ENCODE measurements around the gene PLEKHA5. TPM values are rescaled to one million over a fixed set of nuclear protein-coding genes. Genes with fewer than 3 reads are reported as not detected.

Gene PLEKHA5
- total RNA-seq, 2 experiments from 2014 or later = 4.5 to 5.1 TPM

DNA sequence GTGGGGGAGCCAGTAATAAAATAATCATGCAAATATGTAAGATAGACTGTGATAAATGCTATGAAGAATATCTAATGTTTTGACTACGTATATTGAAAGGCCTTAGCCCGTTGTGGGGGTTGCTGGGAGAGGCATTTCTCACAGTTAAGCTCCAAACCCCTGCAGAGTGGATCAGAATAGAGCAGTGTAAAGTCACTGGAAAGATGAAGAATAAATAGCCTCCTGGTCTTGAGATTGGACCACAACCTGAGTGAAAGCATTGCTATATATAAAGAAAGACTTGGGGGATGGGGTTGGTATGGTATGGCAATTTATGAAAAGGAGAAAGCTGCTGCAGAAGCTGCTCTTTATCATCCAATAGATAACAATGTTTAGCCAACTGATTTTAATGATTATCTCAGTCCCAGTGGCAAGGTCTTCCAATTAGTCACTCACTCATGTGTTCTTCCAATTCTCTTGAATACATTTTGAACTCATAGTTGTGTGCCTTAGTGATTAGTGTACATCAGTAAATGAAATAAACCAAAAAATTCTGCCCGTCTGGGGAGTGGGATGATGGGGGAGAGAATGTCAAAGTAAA, 10.2 kb downstream of the PLEKHA5 start:
- peaks cover 3% of the 10 kb centered on the region for H3K27me3 Mint-ChIP-seq
- no peaks in the 10 kb centered on the region for H3K4me1 Mint-ChIP-seq
- ChIA-PET CTCF (no interaction called here), POLR2A (no interaction called here)
- no peaks in the 10 kb centered on the region for H3K9me3 Mint-ChIP-seq
- no peak for DNase-seq
- H3K27ac Mint-ChIP-seq = no peak overlapping the region
- H3K36me3 Mint-ChIP-seq (ENCODE audit: low read depth) = no peaks in the 10 kb centered on the region
- no peak overlapping the region for H3K4me3 Mint-ChIP-seq

GRCh38 chr12:19140381-19141236, 11.1 kb downstream of the PLEKHA5 start:
- no peak overlapping the region for H3K27ac Mint-ChIP-seq
- H3K4me3 Mint-ChIP-seq = no peak overlapping the region
- no peak for DNase-seq
- no peaks in the 10 kb centered on the region for H3K27me3 Mint-ChIP-seq
- CTCF ChIA-PET = no interaction called here
- H3K36me3 Mint-ChIP-seq (ENCODE audit: low read depth) = no peaks in the 10 kb centered on the region
- H3K4me1 Mint-ChIP-seq = no peaks in the 10 kb centered on the region
- H3K9me3 Mint-ChIP-seq = no peaks in the 10 kb centered on the region
- POLR2A ChIA-PET = no interaction called here

- no peak for DNase-seq
- Mint-ChIP-seq H3K4me3 (no peak overlapping the region), H3K9me3 (no peaks in the 10 kb centered on the region), H3K27me3 (no peaks in the 10 kb centered on the region), H3K27ac (no peak overlapping the region), H3K4me1 (no peaks in the 10 kb centered on the region), H3K36me3 (ENCODE audit: low read depth) (no peaks in the 10 kb centered on the region)
- ChIA-PET CTCF (interaction anchor here (0.8 kb wide), 1 partner anchor 21 kb away, joined by 3 read pairs; no protein-coding TSS in a partner anchor), POLR2A (no interaction called here)
Observed at GRCh38 chr12:19142499-19142898, 13.0 kb downstream of the PLEKHA5 start.

DNA sequence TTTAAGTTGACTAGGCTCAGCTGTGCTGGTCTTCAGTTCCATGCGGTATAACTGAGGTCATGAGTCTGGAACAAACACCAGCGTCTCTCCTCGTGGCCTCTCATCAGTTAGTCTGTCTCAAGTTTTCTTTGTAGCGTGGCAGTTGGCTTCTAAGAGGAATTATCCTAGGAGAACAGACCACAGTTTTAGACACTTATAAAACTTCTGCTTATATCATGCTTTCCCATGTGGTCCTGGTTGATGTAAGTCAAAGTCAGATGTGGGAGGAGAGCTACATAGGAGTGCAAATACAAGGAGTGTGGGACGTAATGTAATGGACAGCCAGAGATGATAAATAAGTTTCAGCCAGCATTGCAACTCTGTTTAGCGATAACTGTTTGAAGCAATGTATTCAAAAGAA, 14.8 kb downstream of the PLEKHA5 start:
- Mint-ChIP-seq H3K27me3 (no peaks in the 10 kb centered on the region), H3K27ac (no peak overlapping the region), H3K9me3 (no peaks in the 10 kb centered on the region), H3K4me3 (no peak overlapping the region), H3K36me3 (ENCODE audit: low read depth) (no peaks in the 10 kb centered on the region), H3K4me1 (no peaks in the 10 kb centered on the region)
- ChIA-PET POLR2A (no interaction called here), CTCF (interaction anchor here (0.8 kb wide), 1 partner anchor 9 kb away, joined by 3 read pairs; no protein-coding TSS in a partner anchor)
- DNase-seq = no peak

DNA sequence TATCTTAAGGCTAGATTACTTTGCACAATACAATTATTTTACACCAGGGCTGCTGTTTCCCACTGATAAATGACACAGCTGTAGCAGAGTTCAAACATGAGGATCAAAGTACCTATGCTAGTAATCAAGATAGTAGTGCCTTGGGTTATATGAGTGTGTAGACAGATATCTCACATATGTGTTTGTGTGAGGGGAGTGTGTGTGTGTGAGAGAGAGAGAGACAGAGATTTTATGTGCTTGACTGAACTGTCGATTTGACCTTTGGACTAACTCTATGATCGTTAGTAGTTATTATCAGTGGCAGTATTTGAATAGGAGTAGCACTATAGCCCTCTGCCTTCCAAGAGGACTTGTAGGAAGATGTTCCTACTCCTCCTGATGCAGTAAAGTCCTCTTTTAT, 15.5 kb downstream of the PLEKHA5 start:
- H3K27me3 Mint-ChIP-seq = no peaks in the 10 kb centered on the region
- H3K9me3 Mint-ChIP-seq = no peaks in the 10 kb centered on the region
- no peak overlapping the region for H3K4me3 Mint-ChIP-seq
- H3K27ac Mint-ChIP-seq = no peak overlapping the region
- DNase-seq = no peak
- no peaks in the 10 kb centered on the region for H3K4me1 Mint-ChIP-seq
- POLR2A ChIA-PET = no interaction called here
- peaks cover 2% of the 10 kb centered on the region for H3K36me3 Mint-ChIP-seq (ENCODE audit: low read depth)
- CTCF ChIA-PET = interaction anchor here (0.8 kb wide), 1 partner anchor 9 kb away, joined by 3 read pairs; no protein-coding TSS in a partner anchor

DNA sequence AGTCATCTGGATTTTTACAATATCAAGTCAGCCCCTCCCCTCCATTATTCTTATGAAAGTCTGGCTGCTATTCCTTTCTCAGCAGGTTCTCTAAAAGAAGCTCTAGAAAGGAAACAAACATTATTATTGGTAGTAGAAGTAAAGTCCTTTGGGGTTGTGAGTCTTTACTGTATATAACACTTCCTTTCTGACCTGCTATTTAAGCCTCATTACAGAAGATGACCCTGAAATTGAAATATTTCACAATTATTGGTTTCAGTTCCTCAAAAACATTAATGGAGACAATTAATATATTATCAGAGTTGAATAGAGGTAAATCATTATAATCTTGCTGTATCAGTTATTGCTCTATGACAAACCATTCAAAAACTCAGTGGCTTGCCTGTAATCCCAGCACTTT, 19.3 kb downstream of the PLEKHA5 start:
- Mint-ChIP-seq H3K4me1 (no peaks in the 10 kb centered on the region), H3K9me3 (no peaks in the 10 kb centered on the region)
- POLR2A ChIA-PET = no interaction called here

DNA sequence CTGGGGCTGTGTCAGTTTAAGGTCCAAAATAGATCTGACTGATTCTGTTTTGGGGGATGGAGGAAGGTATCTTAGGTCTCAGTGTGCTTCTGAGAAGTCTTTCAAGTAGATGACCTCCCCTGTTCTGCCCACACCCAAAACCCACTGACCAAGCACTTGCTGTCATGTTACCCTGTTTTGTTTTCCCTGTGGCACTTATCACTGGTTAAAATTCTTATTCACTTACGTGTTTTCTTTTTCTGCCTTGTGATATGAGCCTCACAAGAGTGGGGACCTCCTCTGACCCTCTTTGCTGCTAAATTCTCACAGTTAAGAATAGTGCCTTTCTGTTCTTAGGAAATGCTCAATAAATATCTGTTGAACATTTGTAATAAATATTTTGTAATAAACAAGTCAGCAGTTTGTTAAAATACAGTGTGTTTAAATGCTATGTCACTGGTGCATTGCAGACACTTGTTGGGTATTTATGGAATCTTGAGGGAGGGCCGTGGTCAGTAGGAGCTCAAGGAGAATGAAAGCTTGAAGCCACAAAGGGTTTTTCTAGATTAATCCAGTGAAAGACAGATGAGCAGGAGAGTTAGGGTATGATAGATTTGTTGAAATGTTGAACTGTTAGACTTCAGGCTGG, 20.9 kb downstream of the PLEKHA5 start:
- POLR2A ChIA-PET = no interaction called here
- CTCF ChIA-PET = no interaction called here
- Mint-ChIP-seq H3K4me3 (no peak overlapping the region), H3K36me3 (ENCODE audit: low read depth) (peaks cover 2% of the 10 kb centered on the region), H3K27me3 (no peaks in the 10 kb centered on the region), H3K4me1 (no peaks in the 10 kb centered on the region), H3K27ac (no peak overlapping the region), H3K9me3 (no peaks in the 10 kb centered on the region)
- no peak for DNase-seq

More for the DNA sequence above, 19.3 kb downstream of the PLEKHA5 start:
- no peak overlapping the region for H3K27ac Mint-ChIP-seq
- peaks cover 2% of the 10 kb centered on the region for H3K36me3 Mint-ChIP-seq (ENCODE audit: low read depth)
- no peak for DNase-seq
- CTCF ChIA-PET = no interaction called here
- H3K27me3 Mint-ChIP-seq = no peaks in the 10 kb centered on the region
- no peak overlapping the region for H3K4me3 Mint-ChIP-seq

GRCh38 chr12:19151298-19151697, 21.8 kb downstream of the PLEKHA5 start:
- H3K9me3 Mint-ChIP-seq = no peaks in the 10 kb centered on the region
- H3K27ac Mint-ChIP-seq = no peak overlapping the region
- H3K4me3 Mint-ChIP-seq = no peak overlapping the region
- H3K36me3 Mint-ChIP-seq (ENCODE audit: low read depth) = peaks cover 2% of the 10 kb centered on the region
- POLR2A ChIA-PET = no interaction called here
- H3K4me1 Mint-ChIP-seq = no peaks in the 10 kb centered on the region
- H3K27me3 Mint-ChIP-seq = no peaks in the 10 kb centered on the region
- no peak for DNase-seq
- CTCF ChIA-PET = no interaction called here

GRCh38 chr12:19153396-19153795, 23.9 kb downstream of the PLEKHA5 start:
- peaks cover 2% of the 10 kb centered on the region for H3K36me3 Mint-ChIP-seq (ENCODE audit: low read depth)
- H3K4me1 Mint-ChIP-seq = no peaks in the 10 kb centered on the region
- no peaks in the 10 kb centered on the region for H3K9me3 Mint-ChIP-seq
- H3K4me3 Mint-ChIP-seq = no peak overlapping the region
- no peaks in the 10 kb centered on the region for H3K27me3 Mint-ChIP-seq
- CTCF ChIA-PET = no interaction called here
- POLR2A ChIA-PET = no interaction called here
- DNase-seq = no peak
- H3K27ac Mint-ChIP-seq = no peak overlapping the region

- no peaks in the 10 kb centered on the region for H3K27me3 Mint-ChIP-seq
- H3K27ac Mint-ChIP-seq = no peak overlapping the region
- no peaks in the 10 kb centered on the region for H3K4me1 Mint-ChIP-seq
- CTCF ChIA-PET = no interaction called here
- DNase-seq = no peak
- H3K4me3 Mint-ChIP-seq = no peak overlapping the region
- H3K9me3 Mint-ChIP-seq = no peaks in the 10 kb centered on the region
- no peaks in the 10 kb centered on the region for H3K36me3 Mint-ChIP-seq (ENCODE audit: low read depth)
- POLR2A ChIA-PET = no interaction called here
Observed at GRCh38 chr12:19154686-19155085, 25.2 kb downstream of the PLEKHA5 start.

- no peak overlapping the region for H3K4me3 Mint-ChIP-seq
- H3K27ac Mint-ChIP-seq = no peak overlapping the region
- no peaks in the 10 kb centered on the region for H3K36me3 Mint-ChIP-seq (ENCODE audit: low read depth)
- H3K27me3 Mint-ChIP-seq = no peaks in the 10 kb centered on the region
- H3K9me3 Mint-ChIP-seq = no peaks in the 10 kb centered on the region
- DNase-seq = no peak
- CTCF ChIA-PET = no interaction called here
- POLR2A ChIA-PET = no interaction called here
- no peaks in the 10 kb centered on the region for H3K4me1 Mint-ChIP-seq
Observed at GRCh38 chr12:19155981-19156734, 26.6 kb downstream of the PLEKHA5 start.

DNA sequence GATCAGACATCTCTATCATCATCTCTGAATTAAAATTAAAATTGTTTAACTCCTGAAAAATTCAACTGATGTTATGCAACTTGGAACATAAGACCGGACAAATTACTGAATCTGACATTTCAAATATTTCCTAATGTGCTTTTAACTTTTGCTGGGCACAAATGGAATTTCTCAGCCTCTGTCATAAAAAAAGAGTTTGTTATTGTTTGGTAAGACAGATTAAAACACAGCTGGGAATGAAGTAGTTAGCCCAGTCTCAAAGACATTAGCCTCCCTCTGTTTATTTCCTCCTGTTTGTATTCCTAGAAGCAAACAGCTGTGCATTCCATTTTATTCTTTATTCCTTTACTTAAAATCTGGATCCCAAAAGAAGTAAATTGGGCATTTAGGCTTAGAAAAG, 29.4 kb downstream of the PLEKHA5 start:
- H3K4me1 Mint-ChIP-seq = no peaks in the 10 kb centered on the region
- H3K4me3 Mint-ChIP-seq = no peak overlapping the region
- H3K27ac Mint-ChIP-seq = no peak overlapping the region
- no peaks in the 10 kb centered on the region for H3K27me3 Mint-ChIP-seq
- ChIA-PET POLR2A (no interaction called here), CTCF (no interaction called here)
- DNase-seq = no peak
- H3K36me3 Mint-ChIP-seq (ENCODE audit: low read depth) = no peaks in the 10 kb centered on the region
- H3K9me3 Mint-ChIP-seq = no peaks in the 10 kb centered on the region

DNA sequence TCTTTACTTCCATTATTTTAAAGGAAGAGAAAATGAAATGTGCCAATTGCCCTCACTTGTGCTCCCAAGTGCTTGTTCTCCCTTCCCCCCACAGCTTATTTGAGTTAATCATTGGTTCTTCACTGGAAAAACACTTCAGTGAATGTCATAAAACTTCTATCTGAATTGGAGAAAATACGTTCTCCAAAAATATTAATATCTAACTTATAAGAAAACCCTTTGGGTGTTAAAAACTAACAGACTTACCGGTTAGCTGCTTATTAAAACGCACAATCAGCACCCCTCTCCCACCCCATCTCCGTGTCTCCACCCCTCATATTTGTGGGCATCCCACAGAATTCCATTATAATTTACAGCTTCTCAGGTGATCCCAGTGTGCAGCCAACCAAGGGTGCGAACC, 31.7 kb downstream of the PLEKHA5 start:
- H3K36me3 Mint-ChIP-seq (ENCODE audit: low read depth) = no peaks in the 10 kb centered on the region
- CTCF ChIA-PET = no interaction called here
- H3K9me3 Mint-ChIP-seq = no peaks in the 10 kb centered on the region

More for the DNA sequence above, 31.7 kb downstream of the PLEKHA5 start:
- no peak for DNase-seq
- Mint-ChIP-seq H3K4me1 (no peaks in the 10 kb centered on the region), H3K27ac (no peak overlapping the region), H3K27me3 (no peaks in the 10 kb centered on the region), H3K4me3 (no peak overlapping the region)
- POLR2A ChIA-PET = no interaction called here

All from activated CD4-positive, alpha-beta T cell treated with anti-CD3 and anti-CD28 coated beads, Interleukin-2, amount 10 ng/mL, durations not matched to agents 7 days and 5 days (primary cell).